Endometrium (tissue), 2 donors: ENCODE measurements around the gene EFNA2.
"Not testable (repeated sequence)": the region's sequence is repeated elsewhere in the genome, so short reads cannot be mapped to it uniquely, and the experiment has no call there.

Source experiments
- FAIRE-seq: peaks from 2 replicates; lab custom pipeline; 2012; peaks lifted over from hg19 to GRCh38; lab: Jason Lieb, UNC
- donor health status: control.
- donor health status: control.

Gene EFNA2

GRCh38 chr19:1318678-1319471 is 33.2 kb downstream of the EFNA2 start:
- no peak for FAIRE-seq

DNA sequence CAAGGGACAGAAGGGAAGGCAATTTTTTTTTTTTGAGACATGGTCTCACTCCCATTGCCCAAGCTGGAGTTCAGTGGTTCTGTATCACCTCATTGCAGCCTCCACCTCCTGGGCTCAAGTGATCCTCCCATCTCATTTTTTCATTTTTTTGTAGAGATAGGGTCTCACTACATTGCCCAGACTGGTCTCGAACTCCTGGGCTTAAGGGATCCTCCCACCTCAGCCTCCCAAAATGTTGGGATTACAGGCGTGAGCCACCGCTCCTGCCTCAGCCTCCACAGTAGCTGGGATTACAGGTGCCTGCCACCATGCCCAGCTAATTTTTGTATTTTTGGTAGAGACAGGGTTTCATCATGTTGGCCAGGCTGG is 34.6 kb downstream of the EFNA2 start:
- FAIRE-seq = not testable (repeated sequence)

GRCh38 chr19:1321539-1321938 is 35.9 kb downstream of the EFNA2 start:
- no peak for FAIRE-seq

DNA sequence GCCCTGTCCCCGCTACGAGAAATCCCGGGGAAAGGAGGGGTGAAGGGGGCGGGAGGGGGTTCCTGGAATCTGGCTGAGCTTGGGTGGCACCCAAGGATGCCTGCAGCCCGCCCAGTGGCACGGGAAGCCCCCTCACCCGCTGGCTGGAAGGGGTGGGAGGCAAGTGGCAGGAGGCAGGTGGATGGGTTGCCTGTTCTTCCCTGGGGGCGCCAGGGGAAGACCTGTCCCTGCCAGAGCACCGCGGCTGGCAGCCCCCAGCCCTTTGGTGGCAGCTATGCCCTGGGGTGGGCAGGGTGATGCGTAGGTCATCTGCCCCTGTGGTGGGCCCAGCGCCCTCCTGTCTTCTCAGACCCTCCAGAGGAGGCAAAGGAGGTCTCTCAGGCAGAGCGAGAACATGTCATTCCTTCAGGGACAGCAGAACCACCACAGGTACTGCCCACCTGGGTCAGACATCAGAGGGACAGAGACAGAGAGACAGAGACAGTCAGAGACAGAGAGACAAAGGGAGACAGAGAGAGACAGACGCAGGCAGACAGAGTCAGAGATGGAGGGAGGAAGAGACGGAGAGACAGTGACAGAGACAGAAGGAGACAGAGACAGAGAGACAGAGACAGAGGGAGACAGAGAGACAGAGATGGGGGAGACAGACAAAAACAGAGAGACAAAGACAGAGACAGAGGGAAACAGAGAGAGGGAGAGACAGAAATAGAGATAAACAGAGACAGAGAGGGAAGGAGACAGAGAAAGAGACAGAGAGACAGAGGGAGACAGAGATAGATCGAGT is 36.7 kb downstream of the EFNA2 start:
- no peak for FAIRE-seq

DNA sequence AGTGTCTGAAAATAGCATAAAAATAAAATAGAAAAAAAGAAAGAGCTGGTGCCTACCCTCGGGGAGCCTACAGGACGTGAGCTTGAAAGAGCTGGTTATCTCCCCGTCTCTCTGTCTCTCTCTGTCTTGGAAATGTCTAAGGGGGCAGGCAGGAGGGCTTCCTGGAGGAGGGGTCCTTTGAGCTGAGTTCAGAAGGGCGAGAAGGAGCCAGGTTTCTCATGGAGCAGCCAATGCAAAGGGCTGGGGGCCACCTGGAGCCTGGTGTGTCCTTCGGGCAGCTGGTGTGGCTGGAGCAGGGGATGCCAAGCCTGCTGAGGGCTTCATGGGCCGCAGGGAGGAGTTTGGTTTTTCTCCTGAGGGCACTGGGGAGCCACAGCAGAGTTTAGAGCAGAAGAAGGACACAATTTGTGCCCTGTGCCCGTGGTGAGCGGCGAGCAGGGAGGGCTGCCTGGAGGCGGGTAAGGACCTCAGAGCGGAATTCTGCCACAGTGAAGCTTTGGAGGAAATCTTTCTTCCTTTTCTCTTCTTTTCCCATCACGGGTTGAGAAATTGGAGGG is 38.7 kb downstream of the EFNA2 start:
- FAIRE-seq = no peak

- FAIRE-seq = no peak
Measured at GRCh38 chr19:1324806-1325567, 39.3 kb downstream of the EFNA2 start.

GRCh38 chr19:1325568-1326294 is 40.1 kb downstream of the EFNA2 start:
- FAIRE-seq = no peak

DNA sequence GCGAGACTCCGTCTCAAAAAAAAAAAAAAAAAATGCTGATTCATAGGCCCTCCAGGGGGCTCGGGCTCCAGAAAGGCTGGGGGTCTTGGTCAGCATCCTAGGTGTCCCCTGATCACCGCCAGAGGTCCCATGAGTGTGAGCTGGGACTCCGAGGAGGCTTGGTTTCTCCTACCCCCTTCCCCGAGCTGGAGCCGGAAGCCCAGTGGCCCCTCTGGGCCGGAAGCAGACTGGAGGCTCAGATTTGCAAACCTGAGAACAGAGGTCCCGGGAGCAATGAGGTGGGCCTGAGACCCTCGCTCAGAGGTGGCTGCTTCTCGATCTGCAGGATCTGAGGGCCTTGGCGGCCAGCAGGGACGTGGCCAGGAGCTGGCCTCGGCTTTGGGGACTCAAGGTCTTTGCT is 41.5 kb downstream of the EFNA2 start:
- no peak for FAIRE-seq

DNA sequence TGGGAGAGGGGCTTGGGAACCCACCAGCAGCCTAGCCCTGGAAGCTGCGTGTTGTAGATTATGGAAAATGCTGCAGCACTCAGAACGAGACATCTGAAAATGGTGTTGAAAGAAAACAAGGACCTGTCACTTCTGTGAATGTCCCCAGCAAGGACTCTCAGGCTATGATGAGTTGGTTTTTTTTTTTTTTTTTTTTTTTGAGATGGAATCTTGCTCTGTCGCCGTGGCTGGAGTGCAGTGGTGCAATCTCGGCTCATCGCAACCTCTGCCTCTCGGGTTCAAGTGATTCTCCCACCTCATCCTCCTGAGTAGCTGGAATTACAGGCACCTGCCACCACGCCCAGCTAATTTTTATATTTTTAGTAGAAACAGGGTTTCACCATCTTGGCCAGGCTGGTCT is 46.5 kb downstream of the EFNA2 start:
- not testable (repeated sequence) for FAIRE-seq

- FAIRE-seq = no peak
Measured at GRCh38 chr19:1336079-1336684, 50.5 kb downstream of the EFNA2 start.

GRCh38 chr19:1340681-1341469 is 55.2 kb downstream of the EFNA2 start:
- FAIRE-seq = no peak

GRCh38 chr19:1343041-1343440 is 57.4 kb downstream of the EFNA2 start:
- no peak for FAIRE-seq

DNA sequence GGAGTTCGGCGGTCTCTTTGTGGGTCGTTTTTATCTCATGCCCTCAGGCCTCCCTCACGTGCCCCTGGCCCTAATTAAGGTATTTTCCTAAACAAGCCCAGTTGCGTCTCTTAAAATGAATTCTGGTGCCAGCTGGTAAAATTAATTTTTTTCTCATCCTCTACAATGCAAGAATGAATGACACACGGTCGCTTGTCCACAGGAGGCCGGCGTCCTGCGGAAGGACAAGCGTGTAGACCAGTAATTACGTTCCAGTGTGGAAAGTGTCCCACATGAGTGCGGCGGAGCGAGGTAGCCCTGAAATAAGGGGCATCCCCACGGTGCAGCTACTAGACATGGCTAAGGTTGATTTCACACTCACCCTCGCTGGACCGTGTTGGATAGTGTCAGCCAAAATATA is 63.5 kb downstream of the EFNA2 start:
- FAIRE-seq = no peak

DNA sequence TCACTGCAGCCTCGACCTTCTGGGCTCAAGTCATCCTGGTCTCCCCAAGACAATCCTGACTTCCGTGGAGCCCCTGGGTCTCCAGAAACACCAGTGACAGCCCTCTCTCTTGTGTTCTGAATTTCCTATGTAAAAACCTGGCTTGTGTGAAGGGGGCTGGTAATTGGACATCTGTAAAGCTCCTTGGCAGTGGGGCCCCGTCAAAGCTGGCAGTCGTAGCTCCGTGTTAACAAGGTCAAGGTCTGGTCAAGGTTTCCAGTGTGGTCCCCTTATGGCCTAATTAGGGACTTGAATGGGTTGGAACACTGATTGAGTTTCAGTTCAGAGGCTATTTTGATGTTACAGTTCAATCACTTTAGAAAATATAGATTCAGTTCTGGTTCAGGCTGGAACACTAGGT is 65.2 kb downstream of the EFNA2 start:
- FAIRE-seq = no peak
